Duodenal mucosa (tissue), 2 donors: ENCODE measurements around the gene TPSAB1.

ENCODE experiments used
- H3K27ac ChIP-seq: one replicate; pipeline ENCODE4 v1.7.0; 2013; ENCODE audit warnings: low read depth, low read length
- H3K27me3 ChIP-seq, 2 donors: one replicate each; pipeline ENCODE4 v1.7.0; 2013; ENCODE audit warnings: low read length in 2 of 2, control low read depth in 1 of 2; ENCODE audit not compliant: insufficient read depth in 2 of 2, control insufficient read depth in 1 of 2
- H3K36me3 ChIP-seq, 2 donors: one replicate each; pipeline ENCODE4 v1.7.0; 2013; ENCODE audit warnings: low read length in 2 of 2, control low read depth in 1 of 2; ENCODE audit not compliant: insufficient read depth in 2 of 2, control insufficient read depth in 1 of 2
- H3K4me1 ChIP-seq, 2 donors: one replicate each; pipeline ENCODE4 v1.7.0; 2013; ENCODE audit warnings: low read length in 2 of 2, control low read depth in 1 of 2; ENCODE audit not compliant: insufficient read depth in 2 of 2, control insufficient read depth in 1 of 2
- H3K4me3 ChIP-seq, 2 donors: one replicate each; pipeline ENCODE4 v1.7.0; 2013; ENCODE audit warnings: low read length in 2 of 2, low read depth in 1 of 2
- H3K9ac ChIP-seq, 2 donors: one replicate each; pipeline ENCODE4 v1.7.0; 2013; ENCODE audit warnings: low read length in 2 of 2, low read depth in 1 of 2
- H3K9me3 ChIP-seq, 2 donors: one replicate each; pipeline ENCODE4 v1.7.0; 2013; ENCODE audit warnings: low read length in 2 of 2, control low read depth in 1 of 2; ENCODE audit not compliant: control insufficient read depth in 1 of 2

TPSAB1 gene

GRCh38 chr16:1258906-1259759 is 18.6 kb downstream of the TPSAB1 start:
- Histone ChIP-seq H3K36me3 (no peaks in the 10 kb centered on the region), H3K27me3 (peaks cover 30 to 35% of the 10 kb centered on the region in 2 donors), H3K4me1 (no peaks in the 10 kb centered on the region), H3K9me3 (no peaks in the 10 kb centered on the region), H3K4me3 (peak overlapping the region in 1 of 2 donors; percentile 21), H3K9ac (no peak overlapping the region), H3K27ac (no peak overlapping the region)

GRCh38 chr16:1259760-1260068 is 19.2 kb downstream of the TPSAB1 start:
- Histone ChIP-seq H3K9me3 (peaks cover 0 to 3% of the 10 kb centered on the region in 2 donors), H3K4me3 (no peak overlapping the region), H3K4me1 (no peaks in the 10 kb centered on the region), H3K36me3 (no peaks in the 10 kb centered on the region), H3K27ac (no peak overlapping the region), H3K9ac (no peak overlapping the region), H3K27me3 (peaks cover 30 to 35% of the 10 kb centered on the region in 2 donors)

- Histone ChIP-seq H3K9me3 (peaks cover 0 to 3% of the 10 kb centered on the region in 2 donors), H3K9ac (no peak overlapping the region), H3K4me3 (no peak overlapping the region), H3K4me1 (no peaks in the 10 kb centered on the region), H3K27ac (no peak overlapping the region), H3K36me3 (no peaks in the 10 kb centered on the region), H3K27me3 (peaks cover 30 to 35% of the 10 kb centered on the region in 2 donors)
Observed at GRCh38 chr16:1260101-1260680, 19.7 kb downstream of the TPSAB1 start.

- Histone ChIP-seq H3K9ac (no peak overlapping the region), H3K36me3 (no peaks in the 10 kb centered on the region), H3K4me3 (no peak overlapping the region), H3K4me1 (no peaks in the 10 kb centered on the region), H3K27ac (no peak overlapping the region), H3K9me3 (peaks cover 0 to 3% of the 10 kb centered on the region in 2 donors), H3K27me3 (peaks cover 30 to 35% of the 10 kb centered on the region in 2 donors)
Observed at GRCh38 chr16:1261131-1261892, 20.8 kb downstream of the TPSAB1 start.

GRCh38 chr16:1262210-1262845 is 21.8 kb downstream of the TPSAB1 start:
- peaks cover 0 to 3% of the 10 kb centered on the region in 2 donors for H3K9me3 ChIP-seq
- peaks cover 30 to 35% of the 10 kb centered on the region in 2 donors for H3K27me3 ChIP-seq
- H3K4me1 ChIP-seq, result no peaks in the 10 kb centered on the region
- H3K27ac ChIP-seq, result no peak overlapping the region
- no peaks in the 10 kb centered on the region for H3K36me3 ChIP-seq
- no peak overlapping the region for H3K4me3 ChIP-seq
- no peak overlapping the region for H3K9ac ChIP-seq

GRCh38 chr16:1262846-1263221 is 22.3 kb downstream of the TPSAB1 start:
- Histone ChIP-seq H3K27me3 (peaks cover 30 to 33% of the 10 kb centered on the region in 2 donors), H3K4me3 (no peak overlapping the region), H3K9ac (no peak overlapping the region), H3K27ac (no peak overlapping the region), H3K9me3 (peaks cover 0 to 3% of the 10 kb centered on the region in 2 donors), H3K36me3 (no peaks in the 10 kb centered on the region), H3K4me1 (no peaks in the 10 kb centered on the region)

- no peak overlapping the region for H3K4me3 ChIP-seq
- no peak overlapping the region for H3K27ac ChIP-seq
- peaks cover 29 to 32% of the 10 kb centered on the region in 2 donors for H3K27me3 ChIP-seq
- peaks cover 0 to 3% of the 10 kb centered on the region in 2 donors for H3K9me3 ChIP-seq
- H3K36me3 ChIP-seq, result no peaks in the 10 kb centered on the region
- no peak overlapping the region for H3K9ac ChIP-seq
- H3K4me1 ChIP-seq, result no peaks in the 10 kb centered on the region
Observed at GRCh38 chr16:1263591-1264344, 23.3 kb downstream of the TPSAB1 start.

GRCh38 chr16:1264345-1265089 is 24.0 kb downstream of the TPSAB1 start:
- H3K27ac ChIP-seq, result no peak overlapping the region
- peaks cover 21 to 27% of the 10 kb centered on the region in 2 donors for H3K27me3 ChIP-seq
- H3K9me3 ChIP-seq, result peaks cover 0 to 3% of the 10 kb centered on the region in 2 donors
- H3K4me1 ChIP-seq, result no peaks in the 10 kb centered on the region
- no peaks in the 10 kb centered on the region for H3K36me3 ChIP-seq
- H3K9ac ChIP-seq, result no peak overlapping the region
- H3K4me3 ChIP-seq, result no peak overlapping the region

- H3K36me3 ChIP-seq, result no peaks in the 10 kb centered on the region
- H3K27ac ChIP-seq, result no peak overlapping the region
- peaks cover 15 to 22% of the 10 kb centered on the region in 2 donors for H3K27me3 ChIP-seq
- no peak overlapping the region for H3K4me3 ChIP-seq
- no peak overlapping the region for H3K9ac ChIP-seq
- H3K4me1 ChIP-seq, result no peaks in the 10 kb centered on the region
- H3K9me3 ChIP-seq, result peaks cover 0 to 3% of the 10 kb centered on the region in 2 donors
Observed at GRCh38 chr16:1265090-1265630, 24.7 kb downstream of the TPSAB1 start.
